Right lobe of liver (tissue), 6 donors: Measurements from ENCODE around the gene FBXW11. TPM values are rescaled to one million over a fixed set of nuclear protein-coding genes. Genes with fewer than 3 reads are reported as not detected.

ENCODE experiments used
- ATAC-seq, 4 donors: fragments of 200-7000 bp; cut with Tn5 transposase; one replicate each; pipeline ENCODE4 v1.9.1; 2020; ENCODE audit warnings: mild to moderate bottlenecking in 4 of 4, moderate library complexity in 4 of 4
- DNase-seq, 3 donors: peaks; one replicate each; pipeline ENCODE4 v3.0.0-alpha.2; 2020
- H3K27ac ChIP-seq, 3 donors: fragments of 200-600 bp; one replicate each; pipeline ENCODE4 v1.8.0; 2022
- H3K27me3 ChIP-seq, 2 donors: fragments of 200-600 bp; one replicate each; pipeline ENCODE4 v1.8.0; 2022
- H3K36me3 ChIP-seq, 4 donors: fragments of 200-600 bp; sonication (generic) in 1 of 4; one replicate each; pipeline versions ENCODE4 v1.5.1 to v1.8.0; 2017 to 2022; ENCODE audit warnings: control low read depth in 1 of 4
- H3K4me1 ChIP-seq, 4 donors: fragments of 200-600 bp; sonication (generic) in 1 of 4; one replicate each; pipeline versions ENCODE4 v1.5.1 to v1.8.0; 2017 to 2022; ENCODE audit warnings: control low read depth in 1 of 4
- H3K4me3 ChIP-seq, 3 donors: fragments of 200-600 bp; one replicate each; pipeline ENCODE4 v1.8.0; 2022
- H3K9me3 ChIP-seq, 4 donors: fragments of 200-600 bp; sonication (generic) in 1 of 4; one replicate each; pipeline versions ENCODE4 v1.5.1 to v1.8.0; 2017 to 2022; ENCODE audit warnings: control low read depth in 1 of 4
- POLR2A ChIP-seq: fragments of 450-650 bp; IDR thresholded peaks from one replicate; pipeline ENCODE4 v1.6.1; 2017; ENCODE audit warnings: antibody characterized with exemption, mild to moderate bottlenecking
- WGBS: methylation state at CpG from one replicate; pipeline ENCODE4 v1.1.6; 2018; ENCODE audit warnings: low coverage, low lambda C conversion rate; ENCODE audit not compliant: insufficient coverage; ENCODE audit errors: missing lambda C conversion rate; 5-methylcytosine and 5-hydroxymethylcytosine counted together
- intact Hi-C, 2 donors: fragments of 100-400 bp; cut with DNase I; formaldehyde crosslinking; loops; one replicate each; pipeline versions ENCODE4 v1.11.2 to v1.14.1; 2022
- total RNA-seq, 6 experiments: library from RNA; depleted of rRNA in 2 of 6; stranded (reverse); fragments of >200 nt in 2 of 6; fragmentation: NEBNext Ultra II Directional in 3 of 6; extraction: Animal tissue kit (Norgen Biotek cat#: 25700) in 3 of 6; gene quantifications; one replicate each; pipeline versions ENCODE4 v1.1.0 to v1.2.4, GENCODE V29; 2016 to 2023
- TF ChIP-seq, protein P1 (sequence below), 4 donors: fragments of 200-600 bp in 3 of 4; fragments of 450-650 bp in 1 of 4; IDR thresholded peaks; one replicate each; pipeline versions ENCODE4 v1.5.1 to v1.8.0; 2016 to 2022; ENCODE audit warnings: antibody characterized with exemption in 4 of 4, mild to moderate bottlenecking in 2 of 4
- donor health status: DM: no; HTN: yes; CAD: no.
- donor health status: DM: no; HTN: no; CAD: no.
- donor health status: DM: no; HTN: no; CAD: no.
- donor health status: DM: no; HTN: yes; CAD: no.
- donor health status: DM: no; HTN: yes; CAD: no.

Gene FBXW11
- total RNA-seq, 6 experiments from 2014 or later, result 19.9 to 35.9 (median 28.4) TPM

DNA sequence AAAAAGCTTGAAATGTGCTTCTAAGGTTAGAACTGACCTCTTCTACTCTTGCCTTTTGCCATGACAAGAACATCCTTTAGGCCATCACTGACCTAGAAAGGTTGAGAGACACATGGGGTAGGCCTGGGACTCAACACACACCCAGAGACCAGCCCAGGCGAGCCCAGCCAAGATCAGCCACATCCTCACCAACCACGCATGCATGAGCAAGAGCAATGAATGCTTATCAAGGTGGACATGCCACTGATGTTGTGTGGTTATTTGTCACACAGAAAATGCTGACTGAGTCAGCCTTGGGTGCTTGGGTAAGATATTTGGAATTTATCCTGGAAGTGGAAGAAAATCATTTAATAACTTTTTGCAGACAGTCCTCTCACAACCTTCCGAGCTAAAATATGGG is 181.4 kb downstream of the FBXW11 start:
- WGBS, result 100% methylated on average over 1 of the region's 3 CpGs
- intact Hi-C loops, result no loop called here

DNA sequence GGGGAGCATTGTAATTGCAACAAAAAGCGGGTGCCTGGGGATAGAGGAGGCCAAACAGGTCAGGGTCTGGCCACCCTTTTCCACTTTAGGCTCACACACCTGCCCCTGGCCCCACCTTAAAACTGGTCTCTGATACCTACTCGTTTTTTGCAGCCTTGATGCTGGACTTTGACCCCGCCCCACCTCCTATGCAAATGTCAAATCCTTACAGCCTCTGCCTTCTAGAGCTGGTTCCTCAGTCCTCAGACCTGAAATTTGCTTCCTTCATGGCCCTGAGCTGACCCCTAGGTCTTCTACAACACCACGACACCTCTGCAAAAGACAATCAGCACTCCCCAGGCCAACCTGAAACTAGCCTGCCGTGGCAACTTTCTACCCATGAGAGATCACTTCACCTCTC is 183.2 kb downstream of the FBXW11 start:
- H3K4me1 ChIP-seq, result no peaks in the 10 kb centered on the region
- no peaks in the 10 kb centered on the region for H3K27me3 ChIP-seq
- no peak for TF ChIP-seq POLR2A
- H3K9me3 ChIP-seq, result no peaks in the 10 kb centered on the region
- no peaks in the 10 kb centered on the region for H3K36me3 ChIP-seq
- DNase-seq, result no peak
- ATAC-seq, result no peak
- H3K27ac ChIP-seq, result no peak overlapping the region
- WGBS, result 53% methylated on average over 5 of the region's 5 CpGs
- intact Hi-C loops, result no loop called here
- H3K4me3 ChIP-seq, result no peak overlapping the region

More for the DNA sequence above, 181.4 kb downstream of the FBXW11 start:
- ATAC-seq, result no peak
- Histone ChIP-seq H3K27me3 (no peaks in the 10 kb centered on the region), H3K4me1 (no peaks in the 10 kb centered on the region), H3K27ac (no peak overlapping the region), H3K9me3 (no peaks in the 10 kb centered on the region), H3K4me3 (no peak overlapping the region), H3K36me3 (no peaks in the 10 kb centered on the region)
- DNase-seq, result no peak
- no peak for TF ChIP-seq POLR2A
- TF ChIP-seq, protein P1, sequence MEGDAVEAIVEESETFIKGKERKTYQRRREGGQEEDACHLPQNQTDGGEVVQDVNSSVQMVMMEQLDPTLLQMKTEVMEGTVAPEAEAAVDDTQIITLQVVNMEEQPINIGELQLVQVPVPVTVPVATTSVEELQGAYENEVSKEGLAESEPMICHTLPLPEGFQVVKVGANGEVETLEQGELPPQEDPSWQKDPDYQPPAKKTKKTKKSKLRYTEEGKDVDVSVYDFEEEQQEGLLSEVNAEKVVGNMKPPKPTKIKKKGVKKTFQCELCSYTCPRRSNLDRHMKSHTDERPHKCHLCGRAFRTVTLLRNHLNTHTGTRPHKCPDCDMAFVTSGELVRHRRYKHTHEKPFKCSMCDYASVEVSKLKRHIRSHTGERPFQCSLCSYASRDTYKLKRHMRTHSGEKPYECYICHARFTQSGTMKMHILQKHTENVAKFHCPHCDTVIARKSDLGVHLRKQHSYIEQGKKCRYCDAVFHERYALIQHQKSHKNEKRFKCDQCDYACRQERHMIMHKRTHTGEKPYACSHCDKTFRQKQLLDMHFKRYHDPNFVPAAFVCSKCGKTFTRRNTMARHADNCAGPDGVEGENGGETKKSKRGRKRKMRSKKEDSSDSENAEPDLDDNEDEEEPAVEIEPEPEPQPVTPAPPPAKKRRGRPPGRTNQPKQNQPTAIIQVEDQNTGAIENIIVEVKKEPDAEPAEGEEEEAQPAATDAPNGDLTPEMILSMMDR (IDR thresholded peaks at IDR 0.05), result no peak

DNA sequence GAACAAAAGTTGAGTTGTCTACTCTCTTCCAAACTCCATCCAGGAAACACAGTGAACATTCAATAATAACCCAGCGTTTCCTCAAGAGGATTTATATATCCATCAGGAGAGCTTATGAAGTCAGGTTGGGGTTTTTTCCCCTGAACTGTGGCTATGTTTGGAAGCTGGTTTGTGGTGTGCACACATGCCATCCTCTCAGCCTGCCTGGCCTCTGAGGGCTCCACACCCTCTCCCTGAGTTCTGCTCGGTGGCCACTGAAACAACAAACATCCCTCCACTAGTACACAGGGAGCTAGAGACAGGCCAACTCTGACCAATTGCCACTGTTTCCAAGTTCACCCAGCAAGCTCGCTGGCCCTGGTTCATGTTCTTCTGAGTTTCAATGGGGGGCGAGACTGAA is 185.2 kb downstream of the FBXW11 start:
- DNase-seq (no peak), ATAC-seq (no peak)
- Histone ChIP-seq H3K4me3 (no peak overlapping the region), H3K4me1 (no peaks in the 10 kb centered on the region), H3K27me3 (no peaks in the 10 kb centered on the region), H3K36me3 (no peaks in the 10 kb centered on the region), H3K9me3 (no peaks in the 10 kb centered on the region), H3K27ac (no peak overlapping the region)
- TF ChIP-seq POLR2A, result no peak
- TF ChIP-seq, protein P1 (IDR thresholded peaks at IDR 0.05), result no peak
- WGBS, result 76% methylated on average over 3 of the region's 4 CpGs
- intact Hi-C loops, result no loop called here

DNA sequence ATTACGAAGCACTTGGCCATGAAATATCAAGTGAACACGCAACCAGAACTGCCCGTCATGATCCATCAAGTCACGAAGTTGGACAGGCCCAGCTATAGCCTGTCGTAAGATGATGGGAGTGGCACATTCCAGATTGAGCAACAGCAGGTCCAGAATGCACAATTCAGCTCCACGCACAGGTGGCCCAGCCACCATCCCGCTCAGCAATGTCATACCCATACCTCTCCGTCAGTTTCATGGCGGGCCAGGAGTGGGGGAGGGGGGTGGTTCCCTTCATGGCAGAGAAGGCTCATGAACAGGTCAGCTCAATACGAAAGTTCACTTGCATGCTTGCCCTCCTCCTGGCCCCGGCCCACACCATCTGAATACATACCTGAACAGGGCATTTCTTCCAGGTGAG is 185.9 kb downstream of the FBXW11 start:
- intact Hi-C loops, result no loop called here
- no peak for TF ChIP-seq POLR2A
- TF ChIP-seq, protein P1 (IDR thresholded peaks at IDR 0.05), result no peak
- 85% methylated on average over 6 of the region's 11 CpGs for WGBS
- ATAC-seq (no peak), DNase-seq (no peak)
- H3K4me3 ChIP-seq, result no peak overlapping the region
- no peaks in the 10 kb centered on the region for H3K36me3 ChIP-seq
- H3K27ac ChIP-seq, result no peak overlapping the region
- H3K27me3 ChIP-seq, result no peaks in the 10 kb centered on the region
- no peaks in the 10 kb centered on the region for H3K4me1 ChIP-seq
- H3K9me3 ChIP-seq, result no peaks in the 10 kb centered on the region

DNA sequence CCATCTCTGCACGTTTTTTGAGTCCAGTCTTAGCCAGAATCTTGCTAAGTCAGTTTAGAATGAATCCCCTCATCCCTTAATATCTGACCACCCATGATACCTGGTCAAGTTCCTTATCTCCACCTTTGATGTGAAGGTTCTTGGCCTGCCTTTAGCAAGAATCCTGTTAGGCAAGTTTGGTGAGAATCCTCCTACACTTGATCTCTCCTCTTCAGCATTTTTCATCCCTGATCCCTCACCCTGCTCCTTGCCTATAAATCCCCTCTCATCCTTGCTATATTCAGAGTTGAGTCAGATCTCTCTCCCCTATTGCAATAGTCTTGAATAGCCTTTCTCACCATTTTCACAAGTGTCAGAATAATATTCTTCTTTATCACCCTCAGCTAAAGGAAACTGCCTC is 189.8 kb downstream of the FBXW11 start:
- no peak overlapping the region for H3K4me3 ChIP-seq
- no peaks in the 10 kb centered on the region for H3K27me3 ChIP-seq
- DNase-seq (no peak), ATAC-seq (no peak)
- no peaks in the 10 kb centered on the region for H3K36me3 ChIP-seq
- no peak overlapping the region for H3K27ac ChIP-seq
- TF ChIP-seq, protein P1 (IDR thresholded peaks at IDR 0.05), result no peak
- no peak for TF ChIP-seq POLR2A
- no peaks in the 10 kb centered on the region for H3K9me3 ChIP-seq
- H3K4me1 ChIP-seq, result no peaks in the 10 kb centered on the region
- 11% methylated on average over 1 of the region's 1 CpG for WGBS
- intact Hi-C loops, result no loop called here
